Muscle layer of duodenum (tissue), 2 donors: ENCODE data around the gene CAST.

Experiments used
- H3K27ac ChIP-seq: one replicate; pipeline ENCODE4 v1.7.0; 2013; ENCODE audit warnings: mild to moderate bottlenecking, low read length
- H3K27me3 ChIP-seq: one replicate; pipeline ENCODE4 v1.7.0; 2013; ENCODE audit warnings: low read depth, mild to moderate bottlenecking, control low read depth, low read length
- H3K36me3 ChIP-seq, 2 donors: one replicate each; pipeline ENCODE4 v1.7.0; 2013; ENCODE audit warnings: low read length in 2 of 2, control low read depth in 1 of 2, mild to moderate bottlenecking in 1 of 2; ENCODE audit not compliant: insufficient read depth in 2 of 2, control insufficient read depth in 1 of 2
- H3K4me1 ChIP-seq, 2 donors: one replicate each; pipeline ENCODE4 v1.7.0; 2013; ENCODE audit warnings: low read length in 2 of 2, mild to moderate bottlenecking in 2 of 2, control low read depth in 1 of 2, moderate library complexity in 1 of 2; ENCODE audit not compliant: insufficient read depth in 2 of 2, control insufficient read depth in 1 of 2
- H3K4me3 ChIP-seq, 2 donors: one replicate each; pipeline ENCODE4 v1.7.0; 2013; ENCODE audit warnings: low read length in 2 of 2, low read depth in 1 of 2, mild to moderate bottlenecking in 1 of 2
- H3K9me3 ChIP-seq, 2 donors: one replicate each; pipeline ENCODE4 v1.7.0; 2013; ENCODE audit warnings: low read length in 2 of 2, control low read depth in 1 of 2, mild to moderate bottlenecking in 1 of 2; ENCODE audit not compliant: control insufficient read depth in 1 of 2
- donor health status: healthy.

The CAST gene

GRCh38 chr5:96751203-96752169, 89.3 kb downstream of the CAST start:
- no peak overlapping the region for H3K4me3 ChIP-seq
- H3K27ac ChIP-seq = no peak overlapping the region
- no peaks in the 10 kb centered on the region for H3K9me3 ChIP-seq
- no peaks in the 10 kb centered on the region for H3K27me3 ChIP-seq
- H3K36me3 ChIP-seq = peaks cover 63 to 73% of the 10 kb centered on the region in 2 donors
- peaks cover 0 to 7% of the 10 kb centered on the region in 2 donors for H3K4me1 ChIP-seq

- no peaks in the 10 kb centered on the region for H3K27me3 ChIP-seq
- no peak overlapping the region for H3K4me3 ChIP-seq
- peaks cover 69 to 74% of the 10 kb centered on the region in 2 donors for H3K36me3 ChIP-seq
- H3K27ac ChIP-seq = no peak overlapping the region
- no peaks in the 10 kb centered on the region for H3K9me3 ChIP-seq
- peaks cover 0 to 8% of the 10 kb centered on the region in 2 donors for H3K4me1 ChIP-seq
These were observed 90.3 kb downstream of the CAST start for GRCh38 chr5:96752341-96753016.

- Histone ChIP-seq H3K4me1 (peaks cover 0 to 3% of the 10 kb centered on the region in 2 donors), H3K9me3 (no peaks in the 10 kb centered on the region), H3K27ac (no peak overlapping the region), H3K36me3 (peaks cover 69 to 73% of the 10 kb centered on the region in 2 donors), H3K27me3 (no peaks in the 10 kb centered on the region), H3K4me3 (no peak overlapping the region)
These were observed 90.8 kb downstream of the CAST start for GRCh38 chr5:96753017-96753397.

- H3K4me3 ChIP-seq = no peak overlapping the region
- no peaks in the 10 kb centered on the region for H3K27me3 ChIP-seq
- no peak overlapping the region for H3K27ac ChIP-seq
- peaks cover 0 to 3% of the 10 kb centered on the region in 2 donors for H3K4me1 ChIP-seq
- H3K9me3 ChIP-seq = no peaks in the 10 kb centered on the region
- H3K36me3 ChIP-seq = peaks cover 72 to 75% of the 10 kb centered on the region in 2 donors
These were observed 91.7 kb downstream of the CAST start for GRCh38 chr5:96753848-96754247.

GRCh38 chr5:96755851-96756250, 93.7 kb downstream of the CAST start:
- no peaks in the 10 kb centered on the region for H3K27me3 ChIP-seq
- H3K4me1 ChIP-seq = peaks cover 0 to 3% of the 10 kb centered on the region in 2 donors
- no peak overlapping the region for H3K27ac ChIP-seq
- H3K36me3 ChIP-seq = peaks cover 54 to 61% of the 10 kb centered on the region in 2 donors
- no peaks in the 10 kb centered on the region for H3K9me3 ChIP-seq
- H3K4me3 ChIP-seq = no peak overlapping the region

GRCh38 chr5:96756985-96757384, 94.8 kb downstream of the CAST start:
- Histone ChIP-seq H3K27ac (no peak overlapping the region), H3K27me3 (no peaks in the 10 kb centered on the region), H3K4me3 (no peak overlapping the region), H3K36me3 (peaks cover 45 to 51% of the 10 kb centered on the region in 2 donors), H3K9me3 (no peaks in the 10 kb centered on the region), H3K4me1 (peaks cover 0 to 3% of the 10 kb centered on the region in 2 donors)

- Histone ChIP-seq H3K36me3 (peaks cover 45 to 64% of the 10 kb centered on the region in 2 donors), H3K27ac (no peak overlapping the region), H3K4me3 (no peak overlapping the region), H3K4me1 (peaks cover 0 to 3% of the 10 kb centered on the region in 2 donors), H3K9me3 (no peaks in the 10 kb centered on the region), H3K27me3 (no peaks in the 10 kb centered on the region)
These were observed 96.4 kb downstream of the CAST start for GRCh38 chr5:96758621-96759020.

- no peaks in the 10 kb centered on the region for H3K9me3 ChIP-seq
- H3K27ac ChIP-seq = no peak overlapping the region
- no peaks in the 10 kb centered on the region for H3K27me3 ChIP-seq
- no peak overlapping the region for H3K4me3 ChIP-seq
- H3K4me1 ChIP-seq = peaks cover 0 to 3% of the 10 kb centered on the region in 2 donors
- peaks cover 37 to 68% of the 10 kb centered on the region in 2 donors for H3K36me3 ChIP-seq
These were observed 99.4 kb downstream of the CAST start for GRCh38 chr5:96761618-96762017.

GRCh38 chr5:96763026-96763425, 100.8 kb downstream of the CAST start:
- H3K27ac ChIP-seq = no peak overlapping the region
- no peak overlapping the region for H3K4me3 ChIP-seq
- no peaks in the 10 kb centered on the region for H3K27me3 ChIP-seq
- peaks cover 39 to 70% of the 10 kb centered on the region in 2 donors for H3K36me3 ChIP-seq
- no peaks in the 10 kb centered on the region for H3K4me1 ChIP-seq
- no peaks in the 10 kb centered on the region for H3K9me3 ChIP-seq

GRCh38 chr5:96765043-96765442, 102.9 kb downstream of the CAST start:
- Histone ChIP-seq H3K36me3 (peaks cover 51 to 77% of the 10 kb centered on the region in 2 donors), H3K4me3 (no peak overlapping the region), H3K27ac (no peak overlapping the region), H3K9me3 (no peaks in the 10 kb centered on the region), H3K4me1 (no peaks in the 10 kb centered on the region), H3K27me3 (no peaks in the 10 kb centered on the region)

GRCh38 chr5:96768708-96769251, 106.6 kb downstream of the CAST start:
- H3K27me3 ChIP-seq = no peaks in the 10 kb centered on the region
- no peak overlapping the region for H3K4me3 ChIP-seq
- H3K4me1 ChIP-seq = no peaks in the 10 kb centered on the region
- peaks cover 68 to 88% of the 10 kb centered on the region in 2 donors for H3K36me3 ChIP-seq
- no peaks in the 10 kb centered on the region for H3K9me3 ChIP-seq
- H3K27ac ChIP-seq = no peak overlapping the region
